ENCODE data around the gene PCBP2.

DNA sequence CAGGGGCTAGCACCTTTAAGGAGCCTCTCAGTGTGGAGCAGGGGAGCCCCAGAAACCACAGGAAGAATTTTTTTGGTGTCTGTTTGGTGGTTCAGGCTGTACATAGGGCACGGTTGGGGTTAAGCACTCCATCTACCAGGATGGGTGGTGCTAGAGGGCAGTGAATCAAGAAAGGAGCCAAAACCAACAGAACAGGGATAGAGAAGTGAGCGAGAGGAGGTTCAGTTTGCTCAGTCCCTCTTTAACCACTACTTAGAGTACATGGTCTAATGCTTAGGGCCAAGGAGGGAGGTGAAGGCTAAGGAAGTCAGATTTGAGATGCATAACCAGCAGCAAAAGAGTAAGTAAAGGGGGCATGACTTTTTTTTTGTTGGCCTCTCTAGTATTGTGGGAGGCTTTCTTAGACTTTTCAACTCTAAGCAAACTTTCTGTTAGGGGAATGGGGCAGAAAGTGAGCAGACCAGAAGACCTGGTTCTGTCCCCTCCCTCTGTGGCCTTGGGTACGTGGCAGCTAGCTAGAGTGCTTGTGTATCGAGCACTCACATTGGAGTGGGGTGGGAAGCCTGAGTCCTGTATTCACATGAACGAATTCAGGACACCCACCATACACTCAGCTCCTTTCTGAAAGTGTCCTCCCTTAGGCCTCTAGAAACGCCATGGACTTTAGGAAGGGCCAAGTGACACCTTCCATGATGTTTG lies 62.0 kb downstream of the PCBP2 start:
- TF ChIP-seq, protein P1, sequence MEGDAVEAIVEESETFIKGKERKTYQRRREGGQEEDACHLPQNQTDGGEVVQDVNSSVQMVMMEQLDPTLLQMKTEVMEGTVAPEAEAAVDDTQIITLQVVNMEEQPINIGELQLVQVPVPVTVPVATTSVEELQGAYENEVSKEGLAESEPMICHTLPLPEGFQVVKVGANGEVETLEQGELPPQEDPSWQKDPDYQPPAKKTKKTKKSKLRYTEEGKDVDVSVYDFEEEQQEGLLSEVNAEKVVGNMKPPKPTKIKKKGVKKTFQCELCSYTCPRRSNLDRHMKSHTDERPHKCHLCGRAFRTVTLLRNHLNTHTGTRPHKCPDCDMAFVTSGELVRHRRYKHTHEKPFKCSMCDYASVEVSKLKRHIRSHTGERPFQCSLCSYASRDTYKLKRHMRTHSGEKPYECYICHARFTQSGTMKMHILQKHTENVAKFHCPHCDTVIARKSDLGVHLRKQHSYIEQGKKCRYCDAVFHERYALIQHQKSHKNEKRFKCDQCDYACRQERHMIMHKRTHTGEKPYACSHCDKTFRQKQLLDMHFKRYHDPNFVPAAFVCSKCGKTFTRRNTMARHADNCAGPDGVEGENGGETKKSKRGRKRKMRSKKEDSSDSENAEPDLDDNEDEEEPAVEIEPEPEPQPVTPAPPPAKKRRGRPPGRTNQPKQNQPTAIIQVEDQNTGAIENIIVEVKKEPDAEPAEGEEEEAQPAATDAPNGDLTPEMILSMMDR (IDR thresholded peaks at IDR 0.05): no peak
- TF ChIP-seq POLR2A (IDR thresholded peaks at IDR 0.05): no peak

Data from adrenal gland (tissue), 5 donors.